MM.1S (cell line): Measurements from ENCODE around the gene PTPN1.

Experiments
- DNase-seq: peaks from one replicate; pipeline ENCODE4 v3.0.0-alpha.2; 2015
- H2AFZ ChIP-seq: fragments of 300-600 bp; sonication (generic); 2 replicates; pipeline ENCODE4 v1.6.0; 2016; ENCODE audit warnings: antibody characterized with exemption, low read length
- H3F3A ChIP-seq: fragments of 300-600 bp; sonication (generic); 2 replicates; pipeline ENCODE4 v1.6.1; 2016; ENCODE audit warnings: mild to moderate bottlenecking, antibody characterized with exemption, low read length, moderate library complexity, mixed read lengths; ENCODE audit not compliant: insufficient read depth
- H3K27ac ChIP-seq: fragments of 300-600 bp; sonication (generic); 2 replicates; pipeline ENCODE4 v1.5.1; 2016; ENCODE audit warnings: mild to moderate bottlenecking, low read length
- H3K27me3 ChIP-seq: fragments of 300-600 bp; sonication (generic); replicated peaks from 2 replicates; pipeline ENCODE4 v1.6.0; 2016; ENCODE audit warnings: low read length; ENCODE audit not compliant: insufficient read depth
- H3K36me3 ChIP-seq: fragments of 300-600 bp; sonication (generic); replicated peaks from 2 replicates; pipeline ENCODE4 v1.6.1; 2016; ENCODE audit warnings: mild to moderate bottlenecking, low read length, mixed read lengths; ENCODE audit not compliant: insufficient read depth
- H3K4me1 ChIP-seq: fragments of 300-600 bp; sonication (generic); 2 replicates; pipeline ENCODE4 v1.6.1; 2016; ENCODE audit warnings: low read length, mixed read lengths
- H3K4me2 ChIP-seq: fragments of 300-600 bp; sonication (generic); 2 replicates; pipeline ENCODE4 v1.6.0; 2016; ENCODE audit warnings: low read depth, low read length
- H3K4me3 ChIP-seq: fragments of 300-600 bp; sonication (generic); 2 replicates; pipeline ENCODE4 v1.5.1; 2016; ENCODE audit warnings: low read length, mixed read lengths
- H3K79me2 ChIP-seq: fragments of 300-600 bp; sonication (generic); 2 replicates; pipeline ENCODE4 v1.6.1; 2016; ENCODE audit warnings: mixed run types, low read length, mixed read lengths
- H3K9ac ChIP-seq: fragments of 300-600 bp; sonication (generic); 2 replicates; pipeline ENCODE4 v1.6.1; 2016; ENCODE audit warnings: low read length, mixed read lengths
- H3K9me2 ChIP-seq: fragments of 300-600 bp; sonication (generic); replicated peaks from 2 replicates; pipeline ENCODE4 v1.6.1; 2016; ENCODE audit warnings: mild to moderate bottlenecking, low read length, mixed read lengths; ENCODE audit not compliant: insufficient read depth
- H3K9me3 ChIP-seq: fragments of 300-600 bp; sonication (generic); replicated peaks from 2 replicates; pipeline ENCODE4 v1.6.1; 2016; ENCODE audit warnings: mild to moderate bottlenecking, low read length, mixed read lengths; ENCODE audit not compliant: insufficient read depth
- H4K20me1 ChIP-seq: fragments of 300-600 bp; sonication (generic); 2 replicates; pipeline ENCODE4 v1.6.1; 2016; ENCODE audit warnings: mild to moderate bottlenecking, low read length, moderate library complexity, mixed read lengths; ENCODE audit not compliant: insufficient read depth
- CTCF ChIP-seq: fragments of 300-600 bp; sonication (generic); IDR thresholded peaks from 2 replicates; pipeline ENCODE4 v1.5.1; 2016; ENCODE audit warnings: antibody characterized with exemption, low read length, mixed read lengths
- EZH2 ChIP-seq: fragments of 300-600 bp; sonication (generic); optimal IDR thresholded peaks from 2 replicates; pipeline ENCODE3; 2017; ENCODE audit warnings: low read depth, mild to moderate bottlenecking, antibody characterized with exemption, low read length, mixed read lengths
- EZH2phosphoT487 ChIP-seq: fragments of 300-600 bp; sonication (generic); IDR thresholded peaks from 2 replicates; pipeline ENCODE4 v1.6.1; 2018; ENCODE audit warnings: antibody characterized with exemption, low read length

The PTPN1 gene

GRCh38 chr20:50609438-50609989 is 99.3 kb downstream of the PTPN1 start:
- no peak overlapping the region for H2AFZ ChIP-seq
- no peaks in the 10 kb centered on the region for H3F3A ChIP-seq
- H3K9me2 ChIP-seq = no peaks in the 10 kb centered on the region
- H3K27me3 ChIP-seq = no peaks in the 10 kb centered on the region
- H3K9ac ChIP-seq = no peak overlapping the region
- H3K4me2 ChIP-seq = no peak overlapping the region
- no peak overlapping the region for H3K27ac ChIP-seq
- no peak overlapping the region for H3K4me3 ChIP-seq
- no peak for DNase-seq
- H4K20me1 ChIP-seq = no peaks in the 10 kb centered on the region
- no peaks in the 10 kb centered on the region for H3K9me3 ChIP-seq
- H3K79me2 ChIP-seq = no peaks in the 10 kb centered on the region
- no peaks in the 10 kb centered on the region for H3K4me1 ChIP-seq
- H3K36me3 ChIP-seq = no peaks in the 10 kb centered on the region
- no peak for TF ChIP-seq EZH2
- no peak for TF ChIP-seq EZH2phosphoT487
- no peak for TF ChIP-seq CTCF

DNA sequence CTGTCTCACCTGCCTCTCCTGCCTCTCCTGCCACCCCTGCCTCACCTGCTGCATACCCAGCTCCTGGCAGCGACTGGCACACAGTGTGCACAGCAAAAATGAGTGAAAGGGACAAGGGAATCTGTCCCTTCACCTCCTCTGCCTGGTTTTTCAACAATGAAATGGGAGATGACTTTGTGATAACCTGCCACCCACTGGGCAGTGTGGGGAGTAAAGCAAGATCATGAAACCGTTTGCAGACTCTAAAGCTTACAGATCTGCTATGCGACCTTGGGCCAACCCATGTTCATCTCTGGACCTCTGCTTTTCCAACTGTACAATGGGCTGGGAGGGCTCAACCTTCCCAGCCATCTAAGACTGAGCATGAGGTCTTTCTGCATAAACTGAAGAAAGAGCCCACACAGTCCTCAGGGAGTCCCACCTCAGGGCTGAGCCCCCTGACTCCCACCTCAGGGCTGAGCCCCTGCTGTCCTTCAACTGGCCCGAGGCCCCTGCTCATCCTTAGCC is 100.1 kb downstream of the PTPN1 start:
- H3K36me3 ChIP-seq = no peaks in the 10 kb centered on the region
- DNase-seq = no peak
- no peak overlapping the region for H3K4me2 ChIP-seq
- H3K4me1 ChIP-seq = no peaks in the 10 kb centered on the region
- no peaks in the 10 kb centered on the region for H3K9me3 ChIP-seq
- H2AFZ ChIP-seq = no peak overlapping the region
- H3K79me2 ChIP-seq = no peaks in the 10 kb centered on the region
- H3K4me3 ChIP-seq = no peak overlapping the region
- H3K27me3 ChIP-seq = no peaks in the 10 kb centered on the region
- no peaks in the 10 kb centered on the region for H3F3A ChIP-seq
- TF ChIP-seq CTCF = no peak
- no peak for TF ChIP-seq EZH2phosphoT487
- TF ChIP-seq EZH2 = no peak
- H3K27ac ChIP-seq = no peak overlapping the region
- no peaks in the 10 kb centered on the region for H3K9me2 ChIP-seq
- no peaks in the 10 kb centered on the region for H4K20me1 ChIP-seq
- no peak overlapping the region for H3K9ac ChIP-seq

GRCh38 chr20:50611128-50611810 is 101.1 kb downstream of the PTPN1 start:
- H3F3A ChIP-seq = no peaks in the 10 kb centered on the region
- no peaks in the 10 kb centered on the region for H3K36me3 ChIP-seq
- H3K79me2 ChIP-seq = no peaks in the 10 kb centered on the region
- H3K9ac ChIP-seq = no peak overlapping the region
- no peak for TF ChIP-seq EZH2phosphoT487
- TF ChIP-seq EZH2 = no peak
- no peak for TF ChIP-seq CTCF
- no peaks in the 10 kb centered on the region for H3K9me2 ChIP-seq
- H2AFZ ChIP-seq = no peak overlapping the region
- no peaks in the 10 kb centered on the region for H3K9me3 ChIP-seq
- H3K4me3 ChIP-seq = no peak overlapping the region
- no peak for DNase-seq
- H3K27me3 ChIP-seq = no peaks in the 10 kb centered on the region
- H4K20me1 ChIP-seq = no peaks in the 10 kb centered on the region
- H3K4me2 ChIP-seq = no peak overlapping the region
- no peak overlapping the region for H3K27ac ChIP-seq
- no peaks in the 10 kb centered on the region for H3K4me1 ChIP-seq
